GM19372 (cell line): ENCODE measurements around the gene AOPEP.

Experiments used
- ATAC-seq: cut with Tn5 transposase; IDR thresholded peaks from one replicate; pipeline ENCODE4 v1.9.1; 2021; ENCODE audit warnings: mild to moderate bottlenecking, low read depth, moderate library complexity; ENCODE audit not compliant: unreplicated experiment

The AOPEP gene

GRCh38 chr9:95038666-95039065, 312.2 kb downstream of the AOPEP start:
- ATAC-seq, result no peak

- no peak for ATAC-seq
Measured at GRCh38 chr9:95040106-95040505, 313.6 kb downstream of the AOPEP start.

GRCh38 chr9:95043826-95044225, 317.3 kb downstream of the AOPEP start:
- ATAC-seq, result no peak

- no peak for ATAC-seq
Measured at GRCh38 chr9:95044731-95045508, 318.4 kb downstream of the AOPEP start.

- no peak for ATAC-seq
Measured at GRCh38 chr9:95045751-95046150, 319.3 kb downstream of the AOPEP start.

GRCh38 chr9:95047452-95048224, 321.1 kb downstream of the AOPEP start:
- no peak for ATAC-seq

- ATAC-seq, result peak; percentile 59
Measured at GRCh38 chr9:95048225-95049087, 322.0 kb downstream of the AOPEP start.

GRCh38 chr9:95049761-95050160, 323.3 kb downstream of the AOPEP start:
- no peak for ATAC-seq

- no peak for ATAC-seq
Measured at GRCh38 chr9:95053611-95054570, 327.4 kb downstream of the AOPEP start.

- ATAC-seq, result no peak
Measured at GRCh38 chr9:95055334-95055850, 328.9 kb downstream of the AOPEP start.

GRCh38 chr9:95055851-95056551, 329.5 kb downstream of the AOPEP start:
- ATAC-seq, result no peak

- ATAC-seq, result no peak
Measured at GRCh38 chr9:95057101-95057500, 330.6 kb downstream of the AOPEP start.

- no peak for ATAC-seq
Measured at GRCh38 chr9:95058121-95058785, 331.8 kb downstream of the AOPEP start.

GRCh38 chr9:95058795-95059386, 332.4 kb downstream of the AOPEP start:
- ATAC-seq, result no peak

GRCh38 chr9:95060234-95060633, 333.7 kb downstream of the AOPEP start:
- ATAC-seq, result no peak

- ATAC-seq, result no peak
Measured at GRCh38 chr9:95060916-95061315, 334.4 kb downstream of the AOPEP start.

GRCh38 chr9:95061916-95062595, 335.6 kb downstream of the AOPEP start:
- ATAC-seq, result no peak
